Stimulated activated CD8-positive, alpha-beta memory T cell treated with anti-CD3 and anti-CD28 coated beads, Interleukin-2, amount 100 ng/mL, for 1 hour (primary cell): ENCODE measurements around the gene FAM20A.

Experiments used
- DNase-seq, 2 donors: peaks; one replicate each; pipeline ENCODE4 v3.0.0-alpha.2; 2020; ENCODE audit warnings: low read depth in 2 of 2

FAM20A gene

GRCh38 chr17:68565661-68566441 lies 35.3 kb downstream of the FAM20A start:
- no peak for DNase-seq

GRCh38 chr17:68564415-68565111 lies 36.6 kb downstream of the FAM20A start:
- no peak for DNase-seq

- no peak for DNase-seq
These were observed 38.4 kb downstream of the FAM20A start for GRCh38 chr17:68562736-68563135.

GRCh38 chr17:68560966-68561720 lies 40.0 kb downstream of the FAM20A start:
- no peak for DNase-seq

GRCh38 chr17:68559316-68559715 lies 41.9 kb downstream of the FAM20A start:
- DNase-seq = no peak

- DNase-seq = no peak
These were observed 44.6 kb downstream of the FAM20A start for GRCh38 chr17:68556551-68556950.

- DNase-seq = no peak
These were observed 56.9 kb downstream of the FAM20A start for GRCh38 chr17:68544111-68544915.

GRCh38 chr17:68542698-68543463 lies 58.3 kb downstream of the FAM20A start:
- no peak for DNase-seq

- DNase-seq = no peak
These were observed 59.4 kb downstream of the FAM20A start for GRCh38 chr17:68541816-68542215.

- DNase-seq = no peak
These were observed 60.2 kb downstream of the FAM20A start for GRCh38 chr17:68540981-68541380.

- no peak for DNase-seq
These were observed 61.4 kb downstream of the FAM20A start for GRCh38 chr17:68539548-68540467.

GRCh38 chr17:68535922-68536321 lies 65.2 kb downstream of the FAM20A start:
- DNase-seq = no peak

- no peak for DNase-seq
These were observed 66.5 kb downstream of the FAM20A start for GRCh38 chr17:68534695-68535088.

- DNase-seq = no peak
These were observed 67.1 kb downstream of the FAM20A start for GRCh38 chr17:68533887-68534694.

- no peak for DNase-seq
These were observed 68.3 kb downstream of the FAM20A start for GRCh38 chr17:68532826-68533225.

GRCh38 chr17:68531252-68531651 lies 69.9 kb downstream of the FAM20A start:
- DNase-seq = no peak

GRCh38 chr17:68527314-68527713 lies 73.9 kb downstream of the FAM20A start:
- no peak for DNase-seq

- DNase-seq = no peak
These were observed 74.6 kb downstream of the FAM20A start for GRCh38 chr17:68526548-68526947.

- no peak for DNase-seq
These were observed 78.9 kb downstream of the FAM20A start for GRCh38 chr17:68522266-68522665.
